Suprapubic skin (tissue), 4 donors: ENCODE measurements around the gene SRSF2. TPM values are rescaled to one million over a fixed set of nuclear protein-coding genes. Genes with fewer than 3 reads are reported as not detected.

Experiments used
- DNase-seq, 2 donors: peaks; one replicate each; pipeline ENCODE4 v3.0.0-alpha.2; 2019; ENCODE audit warnings: low spot score in 2 of 2
- H3K27ac ChIP-seq: fragments of 200-600 bp; sonication (generic); one replicate; pipeline ENCODE4 v1.5.1; 2019
- H3K27me3 ChIP-seq: fragments of 200-600 bp; sonication (generic); one replicate; pipeline ENCODE4 v1.5.1; 2019
- H3K36me3 ChIP-seq: fragments of 200-600 bp; sonication (generic); one replicate; pipeline ENCODE4 v1.5.1; 2019
- H3K4me1 ChIP-seq: fragments of 200-600 bp; sonication (generic); one replicate; pipeline ENCODE4 v1.5.1; 2019
- H3K4me3 ChIP-seq: fragments of 200-600 bp; sonication (generic); one replicate; pipeline ENCODE4 v1.5.1; 2019; ENCODE audit warnings: mild to moderate bottlenecking
- H3K9me3 ChIP-seq: fragments of 200-600 bp; sonication (generic); one replicate; pipeline ENCODE4 v1.5.1; 2019
- CTCF ChIP-seq, 2 donors: fragments of 200-600 bp in 1 of 2; fragments of 450-650 bp in 1 of 2; sonication (generic) in 1 of 2; IDR thresholded peaks; one replicate each; pipeline ENCODE4 v1.5.1; 2016 to 2019; ENCODE audit warnings: antibody characterized with exemption in 2 of 2, mild to moderate bottlenecking in 1 of 2, moderate library complexity in 1 of 2
- EP300 ChIP-seq: sonication (generic); formaldehyde crosslinking; IDR thresholded peaks from one replicate; pipeline ENCODE4 v1.6.1; 2017; ENCODE audit warnings: antibody characterized with exemption
- POLR2A ChIP-seq, 2 donors: fragments of 450-650 bp; IDR thresholded peaks; one replicate each; pipeline ENCODE4 v1.6.1; 2017; ENCODE audit warnings: antibody characterized with exemption in 2 of 2, mild to moderate bottlenecking in 2 of 2, moderate library complexity in 2 of 2
- POLR2AphosphoS5 ChIP-seq, 3 donors: sonication (generic); formaldehyde crosslinking; IDR thresholded peaks; one replicate each; pipeline ENCODE4 v1.6.1; 2017; ENCODE audit warnings: antibody characterized with exemption in 3 of 3
- WGBS: methylation state at CpG from one replicate; pipeline ENCODE4 v1.1.5; 2018; 5-methylcytosine and 5-hydroxymethylcytosine counted together
- total RNA-seq, 4 donors: library from RNA; depleted of rRNA; stranded (reverse); fragments of >200 nt; gene quantifications; one replicate each; pipeline ENCODE4 v1.1.0, GENCODE V29; 2016

SRSF2 gene
- total RNA-seq, 4 donors from 2014 or later = 170 to 253 (median 186) TPM

GRCh38 chr17:76772842-76773525, 35.9 kb upstream of the SRSF2 start:
- Histone ChIP-seq H3K9me3 (no peaks in the 10 kb centered on the region), H3K27me3 (no peaks in the 10 kb centered on the region), H3K4me1 (peaks cover 13% of the 10 kb centered on the region), H3K4me3 (no peak overlapping the region), H3K27ac (peak overlapping the region; percentile 57), H3K36me3 (peaks cover 76% of the 10 kb centered on the region)
- no peak for TF ChIP-seq POLR2AphosphoS5 (IDR thresholded peaks at IDR 0.05)
- TF ChIP-seq CTCF (IDR thresholded peaks at IDR 0.05) = no peak
- no peak for TF ChIP-seq EP300
- no peak for TF ChIP-seq POLR2A (IDR thresholded peaks at IDR 0.05)
- 31% methylated on average over 6 of the region's 6 CpGs for WGBS
- DNase-seq = no peak

- DNase-seq = no peak
- 97% methylated on average over 3 of the region's 3 CpGs for WGBS
- Histone ChIP-seq H3K27me3 (no peaks in the 10 kb centered on the region), H3K4me3 (no peak overlapping the region), H3K9me3 (no peaks in the 10 kb centered on the region), H3K4me1 (peaks cover under 1% of the 10 kb centered on the region), H3K36me3 (peaks cover 40% of the 10 kb centered on the region), H3K27ac (no peak overlapping the region)
- no peak for TF ChIP-seq POLR2A (IDR thresholded peaks at IDR 0.05)
- TF ChIP-seq EP300 = no peak
- TF ChIP-seq CTCF (IDR thresholded peaks at IDR 0.05) = no peak
Measured at GRCh38 chr17:76758570-76758969, 21.4 kb upstream of the SRSF2 start.

- no peaks in the 10 kb centered on the region for H3K27me3 ChIP-seq
- no peak overlapping the region for H3K27ac ChIP-seq
- H3K9me3 ChIP-seq = no peaks in the 10 kb centered on the region
- no peak for DNase-seq
- TF ChIP-seq EP300 (no peak), POLR2A (IDR thresholded peaks at IDR 0.05) (no peak), CTCF (IDR thresholded peaks at IDR 0.05) (no peak), POLR2AphosphoS5 (IDR thresholded peaks at IDR 0.05) (no peak)
- no peak overlapping the region for H3K4me3 ChIP-seq
- WGBS = 84% methylated on average over 5 of the region's 5 CpGs
- H3K36me3 ChIP-seq = peaks cover 40% of the 10 kb centered on the region
- peaks cover 3% of the 10 kb centered on the region for H3K4me1 ChIP-seq
Measured at GRCh38 chr17:76757256-76757655, 20.1 kb upstream of the SRSF2 start.

- Histone ChIP-seq H3K27ac (no peak overlapping the region), H3K4me3 (no peak overlapping the region), H3K36me3 (peaks cover 38% of the 10 kb centered on the region), H3K4me1 (peaks cover 3% of the 10 kb centered on the region), H3K27me3 (no peaks in the 10 kb centered on the region), H3K9me3 (no peaks in the 10 kb centered on the region)
- DNase-seq = no peak
- TF ChIP-seq CTCF (IDR thresholded peaks at IDR 0.05) (no peak), POLR2AphosphoS5 (IDR thresholded peaks at IDR 0.05) (no peak), EP300 (no peak), POLR2A (IDR thresholded peaks at IDR 0.05) (no peak)
- 88% methylated on average over 2 of the region's 2 CpGs for WGBS
Measured at GRCh38 chr17:76755285-76755684, 18.2 kb upstream of the SRSF2 start.

GRCh38 chr17:76753061-76753961, 16.2 kb upstream of the SRSF2 start:
- H3K9me3 ChIP-seq = no peaks in the 10 kb centered on the region
- DNase-seq = no peak
- H3K4me1 ChIP-seq = peaks cover 3% of the 10 kb centered on the region
- peak overlapping the region; percentile 8 for H3K4me3 ChIP-seq
- 47% methylated on average over 12 of the region's 12 CpGs for WGBS
- no peak overlapping the region for H3K27ac ChIP-seq
- no peaks in the 10 kb centered on the region for H3K27me3 ChIP-seq
- no peak for TF ChIP-seq EP300
- no peak for TF ChIP-seq POLR2AphosphoS5 (IDR thresholded peaks at IDR 0.05)
- no peak for TF ChIP-seq CTCF (IDR thresholded peaks at IDR 0.05)
- no peak for TF ChIP-seq POLR2A (IDR thresholded peaks at IDR 0.05)
- peaks cover 33% of the 10 kb centered on the region for H3K36me3 ChIP-seq
